Hematopoietic multipotent progenitor cell treated with erythropoietin and hydrocortisone succinate and interleukin-3 and kit ligand, for 4 days (in vitro differentiated cells): ENCODE results near the gene SIRPG.
"Not testable (repeated sequence)": the region's sequence is repeated elsewhere in the genome, so short reads cannot be mapped to it uniquely, and the experiment has no call there.

Experiments
- DNase-seq: peaks from one replicate; pipeline ENCODE4 v3.0.0-alpha.2; 2015

The SIRPG gene

DNA sequence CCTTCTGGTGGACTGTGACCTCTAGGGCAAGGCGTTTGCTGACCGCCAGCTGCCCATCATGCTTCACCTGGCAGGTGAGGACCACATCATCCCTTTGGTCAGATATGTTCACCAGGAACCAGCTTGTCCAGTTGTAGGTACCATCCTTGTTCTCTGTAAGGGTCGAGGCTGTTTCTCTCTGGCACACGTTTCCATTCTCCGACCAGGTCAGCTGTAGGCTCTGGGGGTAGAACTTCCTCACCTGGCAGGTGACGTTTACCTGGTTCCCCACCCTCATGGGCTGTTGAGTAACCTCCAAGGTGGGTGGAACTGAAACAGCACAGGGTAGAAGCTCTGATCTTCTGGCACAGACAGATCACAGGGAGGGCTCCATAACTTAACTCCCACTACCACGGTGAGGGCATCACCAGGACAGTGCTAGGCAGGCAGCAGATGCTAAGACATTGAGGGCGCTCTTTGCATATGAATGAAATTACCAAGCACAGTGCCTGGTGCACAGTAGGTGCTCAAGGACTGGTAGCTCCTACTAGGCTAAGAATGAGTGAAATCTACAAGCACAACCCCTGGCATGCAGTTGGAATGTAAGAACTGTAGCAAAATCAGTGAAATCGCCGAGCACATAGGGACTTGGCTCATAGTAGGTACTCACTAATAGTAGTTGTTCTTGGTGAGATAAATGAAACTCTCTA is 22.1 kb downstream of the SIRPG start:
- DNase-seq = no peak

- DNase-seq = no peak
These were observed 24.0 kb downstream of the SIRPG start for GRCh38 chr20:1633535-1633934.

DNA sequence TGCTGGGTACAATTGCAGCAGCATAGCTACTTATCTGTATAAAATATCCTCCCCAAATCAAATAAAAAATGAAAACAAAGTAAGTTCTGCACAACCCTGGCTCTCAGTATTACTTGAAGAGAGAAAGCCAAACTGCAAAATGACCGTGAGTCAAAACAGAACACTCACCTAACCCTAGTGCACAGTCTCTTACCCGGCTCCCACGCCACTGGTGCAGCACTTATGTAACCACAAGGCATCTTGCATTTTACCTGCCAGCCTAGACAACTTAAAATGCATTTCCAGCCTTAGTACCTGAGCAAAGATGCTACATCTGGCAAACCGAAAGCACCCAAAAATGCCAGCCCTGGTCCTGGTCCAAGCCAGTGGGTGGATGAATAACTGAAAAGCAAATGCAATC is 25.4 kb downstream of the SIRPG start:
- no peak for DNase-seq

DNA sequence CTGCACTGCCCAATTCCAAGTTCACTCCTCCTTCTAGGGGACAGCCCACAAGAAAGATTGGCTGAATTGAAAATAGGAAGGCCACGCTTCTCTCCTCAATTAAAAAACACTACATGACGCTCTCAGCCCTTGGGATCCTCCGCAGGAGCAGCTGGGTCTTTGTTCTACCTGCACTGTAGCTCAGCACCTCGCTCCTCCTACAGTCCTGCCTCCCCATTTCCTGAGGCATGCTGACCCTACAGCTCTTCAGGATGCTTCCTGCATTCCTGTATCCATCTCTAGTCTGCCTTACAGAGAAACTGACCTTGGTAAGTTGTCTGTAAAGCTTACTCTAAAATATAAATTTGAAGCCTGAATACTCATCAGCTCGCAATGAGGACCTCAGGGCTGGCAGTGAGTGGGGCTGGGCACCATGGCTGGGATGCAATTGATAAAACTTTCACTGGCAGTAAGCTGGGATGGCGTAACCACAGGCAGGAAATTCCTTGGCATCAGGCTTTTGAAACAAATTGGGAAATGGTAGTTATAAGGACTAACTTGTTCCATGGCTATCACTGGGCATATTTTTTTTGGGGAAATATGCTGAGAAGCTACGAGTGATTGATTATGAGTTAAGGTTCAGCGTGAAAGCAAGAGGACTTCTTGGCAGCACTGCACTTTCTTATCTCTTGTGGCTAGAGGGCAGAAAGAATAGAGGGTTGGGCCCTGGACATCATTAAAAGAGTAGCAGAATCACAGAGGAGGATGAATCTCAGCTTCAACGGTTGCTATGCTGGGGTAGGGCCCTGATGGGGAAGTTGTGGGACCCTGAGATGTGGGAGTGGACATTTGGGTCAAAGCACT is 26.0 kb downstream of the SIRPG start:
- peak; percentile 65 for DNase-seq

DNA sequence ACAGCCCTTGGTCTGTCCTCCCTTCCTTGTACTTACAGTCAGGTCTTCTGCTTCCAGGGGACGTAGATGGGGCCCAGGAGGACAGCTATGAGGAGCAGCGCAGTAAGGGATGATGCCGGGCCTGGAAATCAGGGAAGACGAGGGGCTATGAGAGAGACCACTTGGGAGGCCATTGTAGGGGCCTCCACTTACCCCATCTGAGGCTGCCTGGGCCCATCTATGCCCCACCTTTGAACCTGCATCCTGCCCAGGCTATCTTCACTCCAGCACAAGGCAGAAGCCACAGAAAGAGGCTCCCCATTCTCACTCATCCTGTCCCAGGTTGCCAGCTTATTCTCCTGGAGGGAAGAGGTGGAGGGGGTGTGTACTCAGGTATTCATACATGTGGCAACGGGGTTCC is 27.4 kb downstream of the SIRPG start:
- no peak for DNase-seq

GRCh38 chr20:1629321-1629720 is 28.3 kb downstream of the SIRPG start:
- no peak for DNase-seq

GRCh38 chr20:1628621-1629020 is 29.0 kb downstream of the SIRPG start:
- DNase-seq = no peak

GRCh38 chr20:1627200-1627550 is 30.4 kb downstream of the SIRPG start:
- no peak for DNase-seq

DNA sequence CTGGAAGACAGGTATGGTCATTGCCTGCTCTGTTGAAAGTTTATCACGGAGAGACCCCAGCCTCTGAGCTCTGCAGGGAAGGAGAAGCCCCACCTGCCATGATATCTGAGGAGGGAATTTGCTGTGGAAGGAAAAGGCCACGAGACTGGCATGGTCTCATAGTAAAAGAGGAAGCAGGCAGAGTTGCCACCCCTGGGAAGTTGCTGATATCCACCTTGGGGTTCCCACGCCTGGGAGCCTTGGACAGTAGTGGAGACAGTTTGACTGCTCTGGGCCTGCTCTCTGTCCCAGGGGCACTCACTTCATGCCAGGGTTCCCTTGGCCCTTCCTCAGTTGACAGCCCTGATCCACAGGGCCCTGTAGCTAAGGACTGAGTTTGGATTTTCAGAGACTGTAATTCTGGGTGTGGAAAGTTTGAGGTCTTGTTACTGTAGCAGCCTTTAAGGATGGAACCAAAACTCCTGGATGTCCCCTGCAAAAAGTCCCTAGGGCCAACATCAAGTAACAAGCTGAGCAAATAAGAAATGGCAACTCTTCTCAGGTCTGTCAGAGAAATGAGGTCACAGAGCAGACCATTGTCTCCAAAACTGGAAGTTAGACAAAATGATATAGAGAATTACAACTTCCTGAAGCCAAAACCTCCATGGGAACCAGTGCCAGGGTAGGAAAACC is 30.9 kb downstream of the SIRPG start:
- no peak for DNase-seq

DNA sequence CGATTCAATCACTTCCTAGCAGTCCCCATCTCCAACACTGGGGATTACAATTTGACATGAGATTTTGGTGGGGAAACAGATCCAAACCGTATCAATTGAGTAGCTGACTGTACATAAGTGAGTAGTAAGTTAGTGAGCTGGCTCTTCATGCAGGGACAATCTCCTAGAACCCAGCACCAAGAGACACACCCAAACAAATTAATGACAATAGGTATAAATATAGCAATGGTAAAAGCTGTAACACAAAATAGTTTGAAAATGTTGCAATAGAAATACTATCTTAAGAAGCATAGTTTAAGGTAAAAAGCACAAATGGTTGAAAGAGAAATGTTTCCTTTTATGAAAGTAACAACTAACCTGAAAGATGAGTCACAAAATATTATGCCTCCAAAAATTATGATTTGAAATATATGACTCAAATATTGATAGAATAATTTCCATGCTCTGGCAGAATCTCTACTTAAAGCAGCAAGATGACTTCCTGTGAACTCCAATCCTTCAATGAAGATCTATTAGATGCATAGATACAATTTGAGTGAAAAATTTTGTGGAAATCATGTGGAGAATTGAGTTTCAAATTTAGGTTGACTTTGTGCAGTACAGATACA is 32.4 kb downstream of the SIRPG start:
- DNase-seq = no peak

- DNase-seq = no peak
These were observed 33.9 kb downstream of the SIRPG start for GRCh38 chr20:1623501-1624205.

GRCh38 chr20:1622450-1622849 is 35.1 kb downstream of the SIRPG start:
- DNase-seq = peak; percentile 35

- no peak for DNase-seq
These were observed 36.3 kb downstream of the SIRPG start for GRCh38 chr20:1621316-1621715.

DNA sequence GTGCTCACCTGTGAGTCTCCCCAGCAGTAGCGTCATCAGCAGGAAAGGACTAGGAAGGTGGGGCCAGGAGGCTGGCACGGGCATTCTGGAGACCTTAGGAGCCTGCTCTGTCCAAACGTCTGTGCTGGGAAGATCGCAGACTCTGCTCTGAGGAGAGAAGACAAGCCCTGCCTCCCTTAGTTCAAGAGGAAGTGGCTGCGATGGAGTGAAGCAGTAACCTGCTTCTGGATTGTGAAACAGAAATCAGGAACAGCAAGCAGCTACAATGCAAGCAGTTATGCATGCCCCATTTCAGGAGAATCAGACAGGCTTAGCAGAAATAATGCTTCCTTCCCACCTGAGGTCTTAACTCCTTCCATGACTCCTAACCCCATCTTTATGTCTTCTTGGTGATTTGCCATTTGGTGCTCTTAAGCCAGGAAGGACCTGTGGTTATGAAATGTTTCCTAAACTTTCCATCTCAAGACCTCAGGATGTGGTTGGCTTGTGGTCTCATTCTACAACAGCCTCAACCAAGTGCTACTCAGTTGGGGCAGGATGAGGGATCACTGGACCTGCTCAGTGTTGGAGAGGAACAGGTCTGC is 37.6 kb downstream of the SIRPG start, which contains the start of gene SIRPB1:
Gene SIRPB1, minus strand, starts transcription at position 149 of the 584 bp plus-strand sequence. Its CDS starts 65 bp downstream, at position 84.
- DNase-seq = peak; percentile 78

DNA sequence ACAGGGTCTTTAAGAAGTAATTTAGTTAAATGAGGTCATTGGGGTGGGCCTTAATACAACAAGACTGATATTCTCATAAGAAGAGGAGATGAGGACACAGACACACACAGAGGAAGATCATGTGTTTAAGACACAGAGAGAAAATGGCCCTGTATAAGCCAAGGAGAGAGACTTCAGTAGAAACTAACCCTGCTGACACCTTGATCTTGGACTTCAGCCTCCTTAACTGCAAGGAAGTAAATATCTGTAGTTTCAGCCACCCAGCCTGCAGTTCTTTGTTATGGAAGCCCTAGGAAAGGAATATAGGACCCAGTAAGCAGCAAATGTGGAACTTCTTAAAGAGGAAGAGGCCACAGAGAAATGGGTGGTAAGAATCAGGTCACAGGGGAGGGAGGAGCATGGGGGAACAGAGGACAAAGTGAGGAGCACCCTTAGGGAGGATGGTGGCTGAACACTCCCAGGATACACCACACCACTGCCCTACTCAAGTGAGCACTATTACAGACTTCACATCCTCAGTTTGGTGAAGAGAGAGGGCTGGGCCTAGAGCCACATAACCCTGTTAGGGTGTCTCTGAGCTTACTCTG is 38.5 kb downstream of the SIRPG start:
- DNase-seq = no peak

GRCh38 chr20:1618479-1618878 is 39.1 kb downstream of the SIRPG start:
- DNase-seq = no peak

DNA sequence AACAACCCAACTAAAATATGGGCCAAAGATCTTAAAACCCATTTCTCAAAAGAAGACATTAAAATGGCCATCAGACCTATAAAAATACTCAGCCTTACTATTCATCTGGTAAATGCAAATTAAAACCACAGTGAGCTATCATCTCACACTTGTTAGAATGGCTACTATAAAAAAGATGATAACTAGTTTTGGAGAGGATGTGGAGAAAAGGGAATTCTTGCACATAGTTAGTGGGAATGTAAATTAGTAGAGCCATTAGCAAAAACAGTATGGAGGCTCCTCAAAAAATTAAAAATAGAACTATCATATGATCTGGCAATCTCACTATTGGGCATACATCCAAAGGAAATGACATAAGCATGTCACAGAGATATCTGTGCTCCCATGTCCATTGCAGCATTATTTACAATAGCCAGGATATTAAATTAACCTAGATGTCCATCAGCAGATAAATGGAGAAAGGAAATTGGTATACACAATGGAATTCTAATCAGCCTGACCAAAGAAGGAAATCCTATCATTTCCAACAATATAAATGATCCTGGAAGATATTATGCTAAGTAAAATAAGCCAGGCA is 40.6 kb downstream of the SIRPG start:
- DNase-seq = peak; percentile 28

DNA sequence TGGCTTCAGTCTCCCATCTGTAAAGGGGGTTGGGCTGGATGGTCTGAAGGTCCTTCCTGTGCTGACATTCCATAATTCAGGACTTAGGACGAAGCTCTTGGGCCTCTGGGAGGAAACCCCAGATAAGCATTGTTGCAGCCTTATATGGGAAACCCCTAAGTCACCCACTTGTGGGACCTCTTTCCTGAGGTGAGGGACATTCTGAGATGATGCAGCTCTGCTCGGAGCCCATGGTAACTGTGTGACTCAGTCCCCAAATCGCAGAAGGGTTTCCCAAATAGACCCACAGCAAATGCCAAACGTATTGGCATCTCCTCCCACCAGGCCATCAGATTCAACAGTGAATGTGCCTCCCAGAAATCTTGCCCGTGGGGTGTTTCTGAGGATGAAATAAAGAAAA is 47.2 kb downstream of the SIRPG start:
- DNase-seq = not testable (repeated sequence)

- DNase-seq = not testable (repeated sequence)
These were observed 48.8 kb downstream of the SIRPG start for GRCh38 chr20:1608678-1609347.

DNA sequence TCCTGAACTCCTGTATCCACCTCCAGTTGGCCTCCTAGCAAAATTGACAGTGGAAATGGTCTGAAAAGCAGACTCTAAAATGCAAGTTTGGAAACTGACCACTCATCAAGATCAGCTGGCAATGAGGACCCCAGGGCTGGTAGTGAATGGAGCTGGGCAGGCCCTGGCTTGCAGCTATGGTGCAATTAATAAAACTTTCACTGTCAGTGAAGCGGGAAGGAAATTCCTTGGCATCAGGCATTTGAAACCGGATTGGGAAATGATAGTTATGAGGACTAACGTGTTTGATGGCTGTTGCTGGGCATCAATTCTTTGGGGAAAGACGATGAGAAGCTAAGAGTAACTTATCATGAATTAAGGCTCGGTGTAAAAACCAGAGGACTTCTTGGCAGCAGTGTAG is 56.8 kb downstream of the SIRPG start:
- no peak for DNase-seq

DNA sequence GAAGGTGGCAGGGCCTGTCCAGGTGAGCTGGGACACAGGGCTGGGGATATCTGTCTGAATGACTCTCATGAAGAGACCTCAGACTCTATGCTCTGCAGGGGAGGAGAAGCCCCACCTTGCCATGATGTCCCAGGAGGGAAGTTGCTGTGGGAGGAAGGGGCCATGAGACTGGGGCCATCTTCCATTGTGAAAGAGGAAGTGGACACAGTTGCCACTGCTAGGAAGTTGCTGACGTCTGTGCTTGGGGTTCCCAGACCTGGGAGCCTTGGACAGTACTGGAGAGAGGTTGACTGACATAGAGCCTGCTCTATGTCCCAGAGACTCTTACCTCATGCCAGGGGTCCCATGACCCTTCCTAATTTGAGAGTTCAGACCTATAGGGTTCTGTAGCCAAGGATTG is 62.2 kb downstream of the SIRPG start:
- DNase-seq = peak; percentile 51
